AG04450 (cell line): ENCODE results near the gene RYR3. TPM values are rescaled to one million over a fixed set of nuclear protein-coding genes. Genes with fewer than 3 reads are reported as not detected.
A peak's percentile ranks its signal among the peaks of the same experiment; 100 is the strongest.

Experiments
- CTCF ChIA-PET: fragments of 300-600, 350-600 bp; formaldehyde crosslinking; extraction: SDS; loops from one replicate; lab custom pipeline; 2022; ENCODE audit warnings: antibody characterized with exemption, inconsistent platforms; lab: Charles Lee
- POLR2A ChIA-PET: fragments of 350-600 bp; formaldehyde crosslinking; extraction: SDS; loops from one replicate; lab custom pipeline; 2021; ENCODE audit warnings: antibody characterized with exemption, inconsistent platforms; lab: Yijun Ruan, JAX
- DNase-seq: peaks from one replicate; pipeline ENCODE4 v3.0.0-alpha.2; 2011; ENCODE audit warnings: low read depth, low spot score
- H3K27ac ChIP-seq: one replicate; pipeline ENCODE4 v1.5.1; 2012; ENCODE audit warnings: low read depth, low read length, control low read depth
- H3K27me3 ChIP-seq: one replicate; pipeline ENCODE4 v1.6.0; 2012; ENCODE audit warnings: low read length; ENCODE audit not compliant: control insufficient read depth, insufficient read depth
- H3K4me3 ChIP-seq: 2 replicates; pipeline ENCODE4 v1.5.1; 2011; ENCODE audit warnings: mild to moderate bottlenecking, low read depth, low read length, control low read depth
- H3K9me3 ChIP-seq: 2 replicates; pipeline ENCODE4 v1.5.1; 2012; ENCODE audit warnings: low read length; ENCODE audit not compliant: control insufficient read depth, insufficient read depth
- CTCF ChIP-seq: IDR thresholded peaks from 2 replicates; pipeline ENCODE4 v1.5.1; 2011; ENCODE audit warnings: low read depth, low read length, control low read depth, inconsistent platforms
- polyA minus RNA-seq: library from RNA; depleted of rRNA, polyadenylated mRNA; stranded (reverse); fragments of >200 nt; gene quantifications from 2 replicates; pipeline ENCODE4 v1.2.3, GENCODE V29; 2011; rRNA and poly(A)+ RNA removed
- polyA plus RNA-seq: library from polyadenylated mRNA; depleted of rRNA; stranded (reverse); fragments of >200 nt; gene quantifications from 2 replicates; pipeline ENCODE4 v1.2.3, GENCODE V29; 2011; rRNA removed

RYR3 gene
- polyA plus RNA-seq = not detected in 2 replicates
- polyA minus RNA-seq = 0.09 TPM in 1 of 2 replicates, not detected in the other

- Histone ChIP-seq H3K27ac (no peak within 1 kb of the TSS), H3K4me3 (no peak within 1 kb of the TSS), H3K27me3 (peaks cover 22% of the 10 kb centered on the region), H3K9me3 (no peaks in the 10 kb centered on the region)
- TF ChIP-seq CTCF = no peak
- DNase-seq = no peak
- ChIA-PET CTCF (no interaction called here), POLR2A (no interaction called here)
Measured at GRCh38 chr15:33310481-33311311, at the start of gene RYR3. RYR3 (plus strand) TSS chr15:33310967; CDS start chr15:33311046, 79 bp downstream.

GRCh38 chr15:33262306-33262705 is 48.5 kb upstream of the RYR3 start:
- ChIA-PET POLR2A (no interaction called here), CTCF (no interaction called here)
- TF ChIP-seq CTCF = no peak
- H3K27ac ChIP-seq = no peak overlapping the region
- peaks cover 7% of the 10 kb centered on the region for H3K27me3 ChIP-seq
- DNase-seq = no peak
- no peaks in the 10 kb centered on the region for H3K9me3 ChIP-seq
- no peak overlapping the region for H3K4me3 ChIP-seq

GRCh38 chr15:33277689-33278088 is 33.1 kb upstream of the RYR3 start:
- Histone ChIP-seq H3K27ac (no peak overlapping the region), H3K4me3 (no peak overlapping the region), H3K9me3 (no peaks in the 10 kb centered on the region), H3K27me3 (no peaks in the 10 kb centered on the region)
- ChIA-PET CTCF (interaction anchor here (1.9 kb wide), 1 partner anchor 14 kb away, joined by 10 read pairs; no protein-coding TSS in a partner anchor), POLR2A (no interaction called here)
- TF ChIP-seq CTCF = no peak
- no peak for DNase-seq

- no peak overlapping the region for H3K27ac ChIP-seq
- peak; percentile 36 for DNase-seq
- CTCF ChIA-PET = interaction anchor here (1.1 to 1.9 kb wide), 2 partner anchors 13 to 14 kb away, joined by 5 to 10 read pairs; no protein-coding TSS in a partner anchor
- H3K9me3 ChIP-seq = no peaks in the 10 kb centered on the region
- TF ChIP-seq CTCF = peak; percentile 29
- no peak overlapping the region for H3K4me3 ChIP-seq
- no peaks in the 10 kb centered on the region for H3K27me3 ChIP-seq
- POLR2A ChIA-PET = no interaction called here
Measured at GRCh38 chr15:33278816-33279612, 31.8 kb upstream of the RYR3 start.
